ENCODE measurements around the gene PFKP.

- no peak for TF ChIP-seq CTCF (IDR thresholded peaks at IDR 0.05; ENCODE audit: low read depth, low read length, poor library complexity, severe bottlenecking)
- TF ChIP-seq EZH2phosphoT487 (IDR thresholded peaks at IDR 0.05; ENCODE audit: borderline replicate concordance, low read length) = no peak
Observed at GRCh38 chr10:3127921-3128320, 60.6 kb downstream of the PFKP start.

Data from DOHH2 (cell line).